ENCODE results near the gene KANSL1L. TPM values are rescaled to one million over a fixed set of nuclear protein-coding genes. Genes with fewer than 3 reads are reported as not detected.

KANSL1L gene
- total RNA-seq, 1 experiment from 2014 or later = 6.7 TPM

- intact Hi-C loops (cut with micrococcal nuclease) = loop anchor here (1.0 kb wide), 1 partner anchor 122 kb away; no protein-coding TSS in a partner anchor
- H3K27ac ChIP-seq (ENCODE audit: low read depth, low read length) = no peak overlapping the region
- no peak overlapping the region for H3K4me3 ChIP-seq (replicated peaks in 1 of 2; ENCODE audit: low read depth in 1 of 2, low read length in 2 of 2)
- POLR2A ChIA-PET = no interaction called here
- H3K36me3 ChIP-seq (ENCODE audit: control insufficient read depth in 1 of 2, insufficient read depth in 2 of 2, low read length in 2 of 2) = no peaks in the 10 kb centered on the region
- peak overlapping the region; percentile 41 for H3K4me2 ChIP-seq (ENCODE audit: low read length)
- no peaks in the 10 kb centered on the region for H3K9me3 ChIP-seq (ENCODE audit: control insufficient read depth in 1 of 2, insufficient read depth in 1 of 2, low read depth in 1 of 2, low read length in 2 of 2)
- H3K9me2 ChIP-seq (ENCODE audit: insufficient read depth) = no peaks in the 10 kb centered on the region
- DNase-seq (ENCODE audit: low read depth, low spot score) = peak; percentile 35
- H2AFZ ChIP-seq (ENCODE audit: low read depth, low read length, poor library complexity, severe bottlenecking) = no peak overlapping the region
- no peaks in the 10 kb centered on the region for H3K4me1 ChIP-seq (ENCODE audit: control insufficient read depth in 1 of 2, insufficient read depth in 2 of 2, low read length in 2 of 2)
- no peaks in the 10 kb centered on the region for H3K79me2 ChIP-seq (ENCODE audit: insufficient read depth, low read length)
- CTCF ChIA-PET = interaction anchor here (0.8 to 1.5 kb wide), 3 partner anchors 37 to 126 kb away, joined by 3 to 6 read pairs (median 3); no protein-coding TSS in a partner anchor
- H3K27me3 ChIP-seq (ENCODE audit: insufficient read depth, low read length) = no peaks in the 10 kb centered on the region
- H4K20me1 ChIP-seq (ENCODE audit: insufficient read depth) = no peaks in the 10 kb centered on the region
- peak; percentile 84 for ATAC-seq
- no TSS peak for BruUV-seq (replicated peaks)
- TF ChIP-seq POLR2A (IDR thresholded peaks at IDR 0.05; ENCODE audit: borderline replicate concordance, extremely low read depth, insufficient read depth, insufficient read length) (no peak), EZH2 (IDR thresholded peaks at IDR 0.05) (no peak), CTCF (IDR thresholded peaks at IDR 0.05 in 2 of 3, conservative IDR thresholded peaks at IDR 0.05 in 1 of 3; ENCODE audit: borderline replicate concordance in 1 of 3, insufficient read depth in 1 of 3, low read depth in 2 of 3, low read length in 2 of 3) (peak; percentile 54 to 75 (median 65); a peak in 5 of 6 replicates), RAD21 (IDR thresholded peaks at IDR 0.05; ENCODE audit: low read depth) (peak; percentile 74)
- RAD21 ChIA-PET (ENCODE audit: low non-redundant PET in 1 of 2, low total read pairs in 2 of 2, uncharacterized antibody in 2 of 2, unreplicated experiment in 2 of 2) = no interaction called here
- no peak overlapping the region for H3K9ac ChIP-seq (ENCODE audit: low read length)
These were observed 98.2 kb downstream of the KANSL1L start for GRCh38 chr2:210072922-210073509.

GRCh38 chr2:210072493-210072892 is 98.7 kb downstream of the KANSL1L start:
- Histone ChIP-seq H2AFZ (ENCODE audit: low read depth, low read length, poor library complexity, severe bottlenecking) (no peak overlapping the region), H4K20me1 (ENCODE audit: insufficient read depth) (no peaks in the 10 kb centered on the region), H3K27ac (ENCODE audit: low read depth, low read length) (no peak overlapping the region), H3K36me3 (ENCODE audit: control insufficient read depth in 1 of 2, insufficient read depth in 2 of 2, low read length in 2 of 2) (no peaks in the 10 kb centered on the region), H3K79me2 (ENCODE audit: insufficient read depth, low read length) (no peaks in the 10 kb centered on the region), H3K9me2 (ENCODE audit: insufficient read depth) (no peaks in the 10 kb centered on the region), H3K9me3 (ENCODE audit: control insufficient read depth in 1 of 2, insufficient read depth in 1 of 2, low read depth in 1 of 2, low read length in 2 of 2) (no peaks in the 10 kb centered on the region), H3K4me3 (replicated peaks in 1 of 2; ENCODE audit: low read depth in 1 of 2, low read length in 2 of 2) (no peak overlapping the region), H3K4me2 (ENCODE audit: low read length) (no peak overlapping the region), H3K9ac (ENCODE audit: low read length) (no peak overlapping the region), H3K27me3 (ENCODE audit: insufficient read depth, low read length) (no peaks in the 10 kb centered on the region), H3K4me1 (ENCODE audit: control insufficient read depth in 1 of 2, insufficient read depth in 2 of 2, low read length in 2 of 2) (no peaks in the 10 kb centered on the region)
- BruUV-seq (replicated peaks) = no TSS peak
- DNase-seq (ENCODE audit: low read depth, low spot score) (no peak), ATAC-seq (peak; percentile 53)
- intact Hi-C loops (cut with micrococcal nuclease) = no loop called here
- ChIA-PET RAD21 (ENCODE audit: low non-redundant PET in 1 of 2, low total read pairs in 2 of 2, uncharacterized antibody in 2 of 2, unreplicated experiment in 2 of 2) (no interaction called here), CTCF (interaction anchor here (0.8 to 1.5 kb wide), 3 partner anchors 37 to 127 kb away, joined by 3 to 6 read pairs (median 3); no protein-coding TSS in a partner anchor), POLR2A (no interaction called here)
- TF ChIP-seq REST (IDR thresholded peaks at IDR 0.05; ENCODE audit: low read depth) (no peak), ZNF274 (IDR thresholded peaks at IDR 0.05; ENCODE audit: low read depth, low read length) (no peak), TCF7L2 (IDR thresholded peaks at IDR 0.05; ENCODE audit: borderline replicate concordance, extremely low read depth, insufficient read depth, insufficient read length) (no peak), CBX3 (IDR thresholded peaks at IDR 0.05; ENCODE audit: low read depth) (no peak), ZBTB33 (IDR thresholded peaks at IDR 0.05; ENCODE audit: extremely low read depth, insufficient replicate concordance, low read length) (no peak), YY1 (IDR thresholded peaks at IDR 0.05; ENCODE audit: extremely low read depth, insufficient replicate concordance, low read depth, low read length) (no peak), EZH2 (IDR thresholded peaks at IDR 0.05) (no peak)

Data from HCT116 (cell line).